CD4-positive, alpha-beta T cell treated with Interleukin-10 for 1 hour (primary cell): ENCODE results near the gene SIPA1L2.
"Not testable (repeated sequence)": the region's sequence is repeated elsewhere in the genome, so short reads cannot be mapped to it uniquely, and the experiment has no call there.

Experiments used
- DNase-seq: peaks from one replicate; pipeline ENCODE4 v3.0.0-alpha.2; 2020

The SIPA1L2 gene

GRCh38 chr1:232612836-232613235, 17.1 kb downstream of the SIPA1L2 start:
- not testable (repeated sequence) for DNase-seq

GRCh38 chr1:232611834-232612233, 18.1 kb downstream of the SIPA1L2 start:
- no peak for DNase-seq

- DNase-seq: not testable (repeated sequence)
These were observed 18.8 kb downstream of the SIPA1L2 start for GRCh38 chr1:232610902-232611745.

GRCh38 chr1:232610192-232610901, 19.6 kb downstream of the SIPA1L2 start:
- DNase-seq: no peak

GRCh38 chr1:232608427-232608826, 21.5 kb downstream of the SIPA1L2 start:
- DNase-seq: no peak

GRCh38 chr1:232602622-232603021, 27.3 kb downstream of the SIPA1L2 start:
- no peak for DNase-seq

- DNase-seq: peak; percentile 19
These were observed 29.3 kb downstream of the SIPA1L2 start for GRCh38 chr1:232600424-232601258.

GRCh38 chr1:232599178-232600041, 30.5 kb downstream of the SIPA1L2 start:
- no peak for DNase-seq

- DNase-seq: no peak
These were observed 31.1 kb downstream of the SIPA1L2 start for GRCh38 chr1:232598837-232599177.

GRCh38 chr1:232598133-232598532, 31.8 kb downstream of the SIPA1L2 start:
- no peak for DNase-seq

- DNase-seq: no peak
These were observed 32.2 kb downstream of the SIPA1L2 start for GRCh38 chr1:232597721-232598120.

- DNase-seq: peak; percentile 16
These were observed 33.1 kb downstream of the SIPA1L2 start for GRCh38 chr1:232596666-232597303.

GRCh38 chr1:232594768-232595698, 34.9 kb downstream of the SIPA1L2 start:
- no peak for DNase-seq

GRCh38 chr1:232593717-232594502, 36.0 kb downstream of the SIPA1L2 start:
- DNase-seq: no peak

- DNase-seq: no peak
These were observed 38.6 kb downstream of the SIPA1L2 start for GRCh38 chr1:232591344-232591743.

GRCh38 chr1:232590744-232591082, 39.2 kb downstream of the SIPA1L2 start:
- no peak for DNase-seq

- no peak for DNase-seq
These were observed 39.9 kb downstream of the SIPA1L2 start for GRCh38 chr1:232589812-232590743.

GRCh38 chr1:232589111-232589811, 40.7 kb downstream of the SIPA1L2 start:
- DNase-seq: no peak
